PC-9 (cell line): Measurements from ENCODE around the gene CAB39L. TPM values are rescaled to one million over a fixed set of nuclear protein-coding genes. Genes with fewer than 3 reads are reported as not detected.

ENCODE experiments used
- BruUV-seq: library from RNA; stranded (reverse); fragments of 400-500 nt; replicated peaks from 2 replicates; lab custom pipeline; 2021; lab: Mats Ljungman, UMichigan
- CTCF ChIA-PET: fragments of 300-600 bp; sonication (Branson Sonifier 250); formaldehyde crosslinking; loops from one replicate; lab custom pipeline; 2022; ENCODE audit warnings: antibody characterized with exemption; lab: Charles Lee
- POLR2A ChIA-PET: fragments of 300-600 bp; sonication (Branson Sonifier 250); formaldehyde crosslinking; loops from one replicate; lab custom pipeline; 2022; ENCODE audit warnings: antibody characterized with exemption; ENCODE audit not compliant: unreplicated experiment; lab: Charles Lee
- DNase-seq, 2 experiments: peaks; one replicate each; pipeline versions ENCODE4 v3.0.0 to v3.0.0-alpha.2; 2015 to 2022; ENCODE audit warnings: mixed read lengths in 1 of 2
- H2AFZ ChIP-seq: fragments of 200-600 bp; sonication (generic); 2 replicates; pipeline ENCODE4 v1.8.1; 2017; ENCODE audit warnings: antibody characterized with exemption
- H3F3A ChIP-seq: fragments of 200-600 bp; sonication (generic); 2 replicates; pipeline ENCODE4 v1.8.1; 2017; ENCODE audit warnings: antibody characterized with exemption, mild to moderate bottlenecking, low read depth; ENCODE audit not compliant: insufficient read depth
- H3K27ac ChIP-seq: fragments of 200-600 bp; sonication (generic); 2 replicates; pipeline ENCODE4 v1.6.1; 2016; ENCODE audit warnings: mixed run types
- H3K27me3 ChIP-seq: fragments of 200-600 bp; sonication (generic); 2 replicates; pipeline ENCODE4 v1.6.1; 2016; ENCODE audit warnings: low read depth, mixed run types; ENCODE audit not compliant: insufficient read depth
- H3K36me3 ChIP-seq: fragments of 200-600 bp; sonication (generic); 2 replicates; pipeline ENCODE4 v1.6.1; 2016; ENCODE audit warnings: low read depth, mixed run types
- H3K4me1 ChIP-seq: fragments of 200-600 bp; sonication (generic); replicated peaks from 2 replicates; pipeline ENCODE4 v1.6.1; 2016; ENCODE audit warnings: mixed run types; ENCODE audit not compliant: insufficient read depth
- H3K4me2 ChIP-seq: fragments of 200-600 bp; sonication (generic); 2 replicates; pipeline ENCODE4 v1.6.1; 2017; ENCODE audit warnings: mixed run types
- H3K4me3 ChIP-seq: fragments of 200-600 bp; sonication (generic); 2 replicates; pipeline ENCODE4 v1.6.1; 2016; ENCODE audit warnings: mixed run types
- H3K79me2 ChIP-seq: fragments of 200-600 bp; sonication (generic); 2 replicates; pipeline ENCODE4 v1.6.1; 2017; ENCODE audit warnings: low read depth, mixed run types
- H3K9me2 ChIP-seq: fragments of 200-600 bp; sonication (generic); 2 replicates; pipeline ENCODE4 v1.8.1; 2017; ENCODE audit warnings: mild to moderate bottlenecking; ENCODE audit not compliant: insufficient read depth
- H3K9me3 ChIP-seq: fragments of 200-600 bp; sonication (generic); 2 replicates; pipeline ENCODE4 v1.8.1; 2016; ENCODE audit warnings: low read depth; ENCODE audit not compliant: insufficient read depth
- H4K20me1 ChIP-seq: fragments of 200-600 bp; sonication (generic); 2 replicates; pipeline ENCODE4 v1.8.1; 2017; ENCODE audit not compliant: insufficient read depth
- EZH2 ChIP-seq: fragments of 200-600 bp; sonication (generic); IDR thresholded peaks from 2 replicates; pipeline ENCODE4 v1.8.0; 2017; ENCODE audit warnings: antibody characterized with exemption, low read depth
- intact Hi-C: fragments of 100-400 bp; cut with micrococcal nuclease; formaldehyde crosslinking; loops from one replicate; pipeline ENCODE4 v1.10.0; 2022; ENCODE audit not compliant: unreplicated experiment
- total RNA-seq: library from RNA; stranded (reverse); gene quantifications from 2 replicates; pipeline ENCODE4 v1.2.3, GENCODE V29; 2021

Gene CAB39L
- total RNA-seq, 1 experiment from 2014 or later, result 10.7 TPM

- Histone ChIP-seq H2AFZ (no peak overlapping the region), H3K4me1 (no peaks in the 10 kb centered on the region), H3K36me3 (peaks cover 10% of the 10 kb centered on the region), H4K20me1 (no peaks in the 10 kb centered on the region), H3F3A (no peaks in the 10 kb centered on the region), H3K79me2 (no peaks in the 10 kb centered on the region), H3K4me2 (no peak overlapping the region), H3K27me3 (no peaks in the 10 kb centered on the region), H3K27ac (no peak overlapping the region), H3K9me2 (no peaks in the 10 kb centered on the region), H3K9me3 (no peaks in the 10 kb centered on the region), H3K4me3 (no peak overlapping the region)
- POLR2A ChIA-PET, result no interaction called here
- no TSS peak for BruUV-seq
- no peak for DNase-seq
- CTCF ChIA-PET, result no interaction called here
- no peak for TF ChIP-seq EZH2
- intact Hi-C loops, result no loop called here
These were observed 184.3 kb downstream of the CAB39L start for GRCh38 chr13:49259586-49259985.

Other genes with a start within 250 kb of the CAB39L start
- gene MLNR, start 223.7 kb downstream of the CAB39L start, total RNA-seq, result not detected in 2 replicates
- gene CDADC1, start 196.1 kb downstream of the CAB39L start, total RNA-seq, result 12.4 and 12.9 TPM in 2 replicates
- 5.2 and 6.9 TPM in 2 replicates for gene SETDB2, start 210 bp upstream of the CAB39L start, total RNA-seq
- gene PHF11, start 51.9 kb upstream of the CAB39L start, total RNA-seq, result 15.2 and 25.2 TPM in 2 replicates
- gene RCBTB1, start 141.5 kb upstream of the CAB39L start, total RNA-seq, result 14.6 and 16.1 TPM in 2 replicates
- 3.5 and 3.7 TPM in 2 replicates for gene ARL11, start 184.4 kb upstream of the CAB39L start, total RNA-seq
- gene EBPL, start 247.4 kb upstream of the CAB39L start, total RNA-seq, result 77.0 and 100 TPM in 2 replicates